Upper lobe of right lung (tissue), 1 donor: ENCODE results near the gene WFDC6. TPM values are rescaled to one million over a fixed set of nuclear protein-coding genes. Genes with fewer than 3 reads are reported as not detected.

ENCODE experiments used
- total RNA-seq: library from RNA; stranded (reverse); fragmentation: NEBNext Ultra II Directional; extraction: Animal tissue kit (Norgen Biotek cat#: 25700); gene quantifications from one replicate; pipeline ENCODE4 v1.2.1, GENCODE V29; 2021
- donor health status: DM: no; HTN: yes; CAD: no; lungs with severe emphysema.

WFDC6 gene
- total RNA-seq, 1 donor from 2014 or later: not detected

Other genes starting within 250 kb of the WFDC6 start
- gene RBPJL, start 232.6 kb downstream of the WFDC6 start, total RNA-seq: not detected
- gene MATN4, start 231.2 kb downstream of the WFDC6 start, total RNA-seq: 0.29 TPM
- 345 TPM for gene SDC4, start 191.1 kb downstream of the WFDC6 start, total RNA-seq
- gene SYS1, start 176.3 kb downstream of the WFDC6 start, total RNA-seq: 46.5 TPM
- gene TP53TG5, start 161.2 kb downstream of the WFDC6 start, total RNA-seq: not detected
- gene DBNDD2, start 131.2 kb downstream of the WFDC6 start, total RNA-seq: 66.2 TPM
- 66.3 TPM for gene PIGT, start 123.3 kb downstream of the WFDC6 start, total RNA-seq
- gene WFDC2, start 69.7 kb downstream of the WFDC6 start, total RNA-seq: 113 TPM
- not detected for gene SPINT3, start 23.9 kb downstream of the WFDC6 start, total RNA-seq
- gene EPPIN, start 7.9 kb upstream of the WFDC6 start, total RNA-seq: not detected
- not detected for gene WFDC8, start 39.8 kb upstream of the WFDC6 start, total RNA-seq
- gene WFDC10A, start 90.3 kb upstream of the WFDC6 start, total RNA-seq: not detected
- gene WFDC9, start 91.8 kb upstream of the WFDC6 start, total RNA-seq: not detected
- not detected for gene WFDC11, start 130.8 kb upstream of the WFDC6 start, total RNA-seq
- gene WFDC13, start 162.6 kb upstream of the WFDC6 start, total RNA-seq: not detected
- not detected for gene WFDC10B, start 165.5 kb upstream of the WFDC6 start, total RNA-seq
- gene SPINT4, start 182.9 kb upstream of the WFDC6 start, total RNA-seq: not detected